GM12872 (cell line): Measurements from ENCODE around the gene RPL22.

Experiments
- TF ChIP-seq, protein P1 (sequence below): IDR thresholded peaks from 3 replicates; pipeline ENCODE4 v1.5.1; 2011; ENCODE audit warnings: low read depth, mild to moderate bottlenecking, low read length, moderate library complexity; ENCODE audit not compliant: insufficient read depth

Gene RPL22

DNA sequence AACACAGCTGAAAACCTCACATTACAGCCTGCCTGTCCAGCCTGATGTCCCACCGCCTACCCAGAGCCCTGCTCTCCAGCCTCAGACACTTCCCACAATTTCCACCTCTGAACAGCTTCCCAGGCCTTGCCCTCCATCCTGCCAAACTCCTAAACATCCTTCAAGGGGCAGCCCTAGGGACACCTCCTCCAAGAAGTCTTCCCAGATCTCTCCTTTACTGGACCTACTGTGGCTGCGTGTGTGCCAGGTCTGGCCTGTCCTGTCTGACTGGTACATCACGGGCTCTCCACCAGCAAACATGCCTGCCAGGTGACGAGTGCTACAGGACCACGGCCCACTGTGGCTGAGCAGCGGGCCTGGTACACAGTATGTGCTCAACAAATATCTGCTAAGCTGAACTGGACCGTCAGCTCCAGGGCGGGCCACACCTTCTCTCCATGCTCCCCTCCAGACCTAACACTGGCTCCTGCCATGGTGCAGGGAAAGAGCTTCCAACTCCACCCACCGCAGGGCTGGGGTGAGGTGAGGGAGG is 48.0 kb downstream of the RPL22 start:
- TF ChIP-seq, protein P1, sequence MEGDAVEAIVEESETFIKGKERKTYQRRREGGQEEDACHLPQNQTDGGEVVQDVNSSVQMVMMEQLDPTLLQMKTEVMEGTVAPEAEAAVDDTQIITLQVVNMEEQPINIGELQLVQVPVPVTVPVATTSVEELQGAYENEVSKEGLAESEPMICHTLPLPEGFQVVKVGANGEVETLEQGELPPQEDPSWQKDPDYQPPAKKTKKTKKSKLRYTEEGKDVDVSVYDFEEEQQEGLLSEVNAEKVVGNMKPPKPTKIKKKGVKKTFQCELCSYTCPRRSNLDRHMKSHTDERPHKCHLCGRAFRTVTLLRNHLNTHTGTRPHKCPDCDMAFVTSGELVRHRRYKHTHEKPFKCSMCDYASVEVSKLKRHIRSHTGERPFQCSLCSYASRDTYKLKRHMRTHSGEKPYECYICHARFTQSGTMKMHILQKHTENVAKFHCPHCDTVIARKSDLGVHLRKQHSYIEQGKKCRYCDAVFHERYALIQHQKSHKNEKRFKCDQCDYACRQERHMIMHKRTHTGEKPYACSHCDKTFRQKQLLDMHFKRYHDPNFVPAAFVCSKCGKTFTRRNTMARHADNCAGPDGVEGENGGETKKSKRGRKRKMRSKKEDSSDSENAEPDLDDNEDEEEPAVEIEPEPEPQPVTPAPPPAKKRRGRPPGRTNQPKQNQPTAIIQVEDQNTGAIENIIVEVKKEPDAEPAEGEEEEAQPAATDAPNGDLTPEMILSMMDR: no peak

DNA sequence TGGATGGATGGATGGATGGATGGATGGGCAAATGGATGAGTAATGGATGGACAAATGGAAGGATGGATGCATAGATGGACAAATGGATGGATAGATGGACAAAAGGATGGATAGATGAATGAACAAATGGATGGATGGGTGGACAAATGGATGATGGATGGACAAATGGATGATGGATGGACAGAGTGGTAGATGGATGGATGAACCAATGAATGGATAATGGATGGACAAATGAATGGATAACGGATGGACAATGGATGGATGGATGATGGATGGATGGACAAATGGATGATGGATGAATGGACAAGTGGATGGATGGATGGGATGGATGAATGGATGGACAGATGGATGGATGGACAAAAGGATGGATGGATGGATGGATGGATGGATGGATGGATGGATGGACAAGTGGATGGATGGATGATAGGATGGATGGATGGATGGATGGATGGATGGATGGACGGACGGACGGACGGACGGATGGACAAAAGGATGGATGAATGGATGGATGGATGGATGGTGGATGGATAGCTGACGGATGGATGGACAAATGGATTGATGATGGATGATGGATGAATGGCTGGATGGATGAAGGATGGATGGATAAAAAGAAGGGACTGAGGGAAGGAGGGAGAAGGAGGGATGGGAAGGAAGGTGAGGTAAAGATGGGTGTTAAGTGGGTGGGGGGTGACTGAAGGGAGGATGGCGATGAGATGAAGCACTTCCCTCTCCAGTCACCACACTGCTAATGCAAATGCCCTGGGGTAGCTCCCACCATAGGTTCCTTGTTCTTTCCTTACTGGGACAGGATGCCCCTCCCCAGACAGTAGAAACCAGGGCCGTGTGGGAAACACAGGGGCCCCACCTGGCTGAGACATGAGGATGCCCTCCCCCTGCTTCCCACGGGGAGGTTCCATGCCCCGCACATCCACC is 49.1 kb downstream of the RPL22 start:
- TF ChIP-seq, protein P1: no peak

DNA sequence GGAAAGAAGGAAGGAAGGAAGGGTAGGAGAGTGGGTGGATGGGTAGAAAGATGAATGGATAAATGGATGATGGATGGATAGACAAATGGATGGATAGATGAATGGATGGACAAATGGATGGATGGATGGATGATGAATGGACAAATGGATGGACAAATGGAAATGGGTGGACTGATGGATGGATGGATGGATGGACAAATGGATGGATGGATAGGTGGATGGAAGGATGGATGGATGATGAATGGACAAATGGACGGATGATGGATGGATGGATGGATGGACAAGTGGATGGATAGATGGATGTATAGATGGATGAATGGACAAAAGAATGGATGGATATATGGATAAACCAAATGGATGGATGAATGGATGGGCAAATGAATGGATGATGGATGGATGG is 49.8 kb downstream of the RPL22 start:
- TF ChIP-seq, protein P1: no peak

DNA sequence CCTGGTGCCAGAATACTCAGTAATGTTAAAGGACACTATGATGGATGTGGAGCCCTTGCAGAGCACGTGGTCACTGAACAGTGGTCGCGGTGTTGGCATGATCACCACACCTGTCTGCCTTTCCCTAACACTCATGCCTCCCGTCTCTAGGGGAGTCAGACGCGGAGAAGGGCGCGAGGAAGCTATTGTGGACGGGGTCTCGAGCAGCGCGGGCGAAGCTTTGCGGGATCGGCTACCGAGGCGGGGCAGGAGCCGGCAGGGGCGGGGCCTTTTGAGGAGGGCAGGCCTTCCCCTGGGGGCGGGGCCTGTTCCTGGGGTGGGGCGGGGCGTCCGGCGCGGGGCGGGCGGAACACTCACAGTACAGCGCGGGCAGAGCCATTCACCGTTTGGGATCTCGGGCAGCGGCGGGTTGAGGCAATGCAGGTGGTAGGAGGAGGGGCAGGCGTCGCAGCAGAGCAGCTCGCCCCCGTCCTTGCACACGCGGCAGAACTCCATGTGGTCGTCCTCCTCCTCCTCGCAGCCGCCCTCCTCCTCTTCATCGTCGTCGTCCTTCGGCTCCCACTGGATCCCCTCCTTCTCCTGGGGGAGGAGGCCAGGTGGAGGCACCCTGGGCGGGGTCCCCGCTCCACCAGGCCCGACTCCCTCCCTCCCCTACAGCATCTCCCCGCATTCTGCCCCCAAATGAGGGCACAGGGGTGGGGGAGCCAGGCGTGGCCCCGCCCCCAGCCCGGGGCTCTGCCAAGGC is 50.7 kb downstream of the RPL22 start:
- TF ChIP-seq, protein P1: no peak

DNA sequence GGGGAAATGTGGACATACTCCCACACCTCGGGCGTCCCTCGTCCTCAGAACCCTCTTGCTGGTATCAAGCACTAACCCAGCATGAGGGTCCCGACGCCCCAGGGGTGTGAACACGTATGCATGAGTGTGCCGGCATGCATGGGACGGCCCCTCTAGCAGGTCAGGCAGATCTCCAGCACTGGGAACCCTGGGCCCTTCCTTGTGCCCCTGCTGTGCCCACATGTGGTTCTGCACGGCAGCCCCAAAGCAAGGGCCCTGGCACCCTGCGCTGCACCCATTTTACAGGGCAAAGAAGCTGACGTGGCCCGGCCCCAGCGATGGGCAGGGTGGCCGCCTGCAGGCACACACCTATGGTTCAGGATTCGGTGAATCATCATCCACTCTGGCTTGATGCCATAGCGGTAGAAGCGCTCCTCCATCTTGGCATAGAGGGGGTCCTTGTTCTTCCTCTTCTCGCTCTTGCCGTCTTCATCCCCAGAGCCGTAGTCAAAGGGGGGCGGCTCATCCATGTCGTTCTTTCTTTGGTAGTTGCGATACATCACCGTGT is 53.5 kb downstream of the RPL22 start:
- TF ChIP-seq, protein P1: no peak

DNA sequence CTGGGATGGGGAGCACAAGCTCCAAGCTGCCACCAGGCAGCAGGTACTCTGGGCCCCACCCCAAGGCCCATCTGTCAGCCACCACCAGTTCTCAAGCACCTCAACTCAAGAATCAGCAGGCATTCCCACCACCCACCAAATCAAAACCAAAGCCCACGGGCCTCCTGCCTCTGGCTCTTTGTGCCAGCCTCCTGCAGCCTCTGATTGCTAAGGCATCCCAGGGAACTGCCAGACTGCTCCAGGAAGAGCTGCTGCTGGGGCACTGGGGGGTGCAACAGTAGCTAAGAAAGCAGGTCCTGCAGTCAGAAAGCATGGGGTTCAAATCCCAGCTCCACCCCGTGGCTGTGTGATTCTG is 54.0 kb downstream of the RPL22 start:
- TF ChIP-seq, protein P1: no peak
